ENCODE measurements around the gene SERTAD2.

The SERTAD2 gene

GRCh38 chr2:64627860-64628841, 25.6 kb downstream of the SERTAD2 start:
- DNase-seq, result no peak

- no peak for DNase-seq
Observed at GRCh38 chr2:64626963-64627760, 26.6 kb downstream of the SERTAD2 start.

GRCh38 chr2:64626146-64626809, 27.4 kb downstream of the SERTAD2 start:
- DNase-seq, result no peak

GRCh38 chr2:64625299-64626145, 28.2 kb downstream of the SERTAD2 start:
- DNase-seq, result no peak

GRCh38 chr2:64624862-64625261, 28.9 kb downstream of the SERTAD2 start:
- DNase-seq, result no peak

- no peak for DNase-seq
Observed at GRCh38 chr2:64624108-64624610, 29.6 kb downstream of the SERTAD2 start.

GRCh38 chr2:64623242-64623850, 30.4 kb downstream of the SERTAD2 start:
- DNase-seq, result no peak

GRCh38 chr2:64622443-64623241, 31.1 kb downstream of the SERTAD2 start:
- no peak for DNase-seq

GRCh38 chr2:64620661-64621060, 33.1 kb downstream of the SERTAD2 start:
- DNase-seq, result no peak

- DNase-seq, result peak; percentile 75
Observed at GRCh38 chr2:64617631-64618151, 36.0 kb downstream of the SERTAD2 start.

- no peak for DNase-seq
Observed at GRCh38 chr2:64615844-64616536, 37.7 kb downstream of the SERTAD2 start.

GRCh38 chr2:64615192-64615763, 38.4 kb downstream of the SERTAD2 start:
- DNase-seq, result no peak

GRCh38 chr2:64613276-64613675, 40.4 kb downstream of the SERTAD2 start:
- DNase-seq, result no peak

GRCh38 chr2:64612575-64613195, 41.0 kb downstream of the SERTAD2 start:
- DNase-seq, result no peak

GRCh38 chr2:64610316-64610855, 43.3 kb downstream of the SERTAD2 start:
- no peak for DNase-seq

GRCh38 chr2:64609942-64610281, 43.8 kb downstream of the SERTAD2 start:
- no peak for DNase-seq

GRCh38 chr2:64609227-64609941, 44.3 kb downstream of the SERTAD2 start:
- no peak for DNase-seq

- no peak for DNase-seq
Observed at GRCh38 chr2:64608867-64609226, 44.9 kb downstream of the SERTAD2 start.
